ENCODE measurements around the gene ZNF518A. TPM values are rescaled to one million over a fixed set of nuclear protein-coding genes. Genes with fewer than 3 reads are reported as not detected.

The ZNF518A gene
- total and polyA plus RNA-seq, 9 of the 15 experiments (the other 6 are each of a cell fraction or from before 2014, with no cell fraction given) = 6.3 to 30.0 (median 17.4) TPM

DNA sequence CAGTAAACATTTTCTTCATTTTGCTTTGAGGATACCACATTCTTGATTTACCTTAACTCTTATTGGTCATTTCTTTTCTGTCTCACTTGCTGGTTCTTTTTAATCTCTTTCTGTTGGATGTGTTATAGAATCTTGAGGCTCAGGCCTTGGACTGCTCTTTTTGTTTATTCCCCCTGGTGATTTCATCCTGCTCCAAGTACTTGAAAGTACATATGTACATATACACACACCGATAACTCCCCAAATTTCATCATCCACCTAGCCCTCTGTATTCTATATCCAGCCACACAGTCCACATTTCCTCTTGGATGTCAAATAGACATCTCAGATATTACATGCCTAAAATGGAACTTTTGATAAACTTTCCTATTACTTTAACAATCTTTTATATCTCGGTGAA is 7.5 kb downstream of the ZNF518A start:
- TF ChIP-seq, protein P1, sequence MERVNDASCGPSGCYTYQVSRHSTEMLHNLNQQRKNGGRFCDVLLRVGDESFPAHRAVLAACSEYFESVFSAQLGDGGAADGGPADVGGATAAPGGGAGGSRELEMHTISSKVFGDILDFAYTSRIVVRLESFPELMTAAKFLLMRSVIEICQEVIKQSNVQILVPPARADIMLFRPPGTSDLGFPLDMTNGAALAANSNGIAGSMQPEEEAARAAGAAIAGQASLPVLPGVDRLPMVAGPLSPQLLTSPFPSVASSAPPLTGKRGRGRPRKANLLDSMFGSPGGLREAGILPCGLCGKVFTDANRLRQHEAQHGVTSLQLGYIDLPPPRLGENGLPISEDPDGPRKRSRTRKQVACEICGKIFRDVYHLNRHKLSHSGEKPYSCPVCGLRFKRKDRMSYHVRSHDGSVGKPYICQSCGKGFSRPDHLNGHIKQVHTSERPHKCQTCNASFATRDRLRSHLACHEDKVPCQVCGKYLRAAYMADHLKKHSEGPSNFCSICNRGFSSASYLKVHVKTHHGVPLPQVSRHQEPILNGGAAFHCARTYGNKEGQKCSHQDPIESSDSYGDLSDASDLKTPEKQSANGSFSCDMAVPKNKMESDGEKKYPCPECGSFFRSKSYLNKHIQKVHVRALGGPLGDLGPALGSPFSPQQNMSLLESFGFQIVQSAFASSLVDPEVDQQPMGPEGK (CRISPR knock-in tag; IDR thresholded peaks at IDR 0.05; ENCODE audit: borderline replicate concordance) = no peak
- TF ChIP-seq, protein P2, sequence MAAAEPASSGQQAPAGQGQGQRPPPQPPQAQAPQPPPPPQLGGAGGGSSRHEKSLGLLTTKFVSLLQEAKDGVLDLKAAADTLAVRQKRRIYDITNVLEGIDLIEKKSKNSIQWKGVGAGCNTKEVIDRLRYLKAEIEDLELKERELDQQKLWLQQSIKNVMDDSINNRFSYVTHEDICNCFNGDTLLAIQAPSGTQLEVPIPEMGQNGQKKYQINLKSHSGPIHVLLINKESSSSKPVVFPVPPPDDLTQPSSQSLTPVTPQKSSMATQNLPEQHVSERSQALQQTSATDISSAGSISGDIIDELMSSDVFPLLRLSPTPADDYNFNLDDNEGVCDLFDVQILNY (CRISPR knock-in tag; IDR thresholded peaks at IDR 0.05) = no peak
- no peak for TF ChIP-seq ZNF785 (CRISPR knock-in tag; IDR thresholded peaks at IDR 0.05)
- TF ChIP-seq, protein P3, sequence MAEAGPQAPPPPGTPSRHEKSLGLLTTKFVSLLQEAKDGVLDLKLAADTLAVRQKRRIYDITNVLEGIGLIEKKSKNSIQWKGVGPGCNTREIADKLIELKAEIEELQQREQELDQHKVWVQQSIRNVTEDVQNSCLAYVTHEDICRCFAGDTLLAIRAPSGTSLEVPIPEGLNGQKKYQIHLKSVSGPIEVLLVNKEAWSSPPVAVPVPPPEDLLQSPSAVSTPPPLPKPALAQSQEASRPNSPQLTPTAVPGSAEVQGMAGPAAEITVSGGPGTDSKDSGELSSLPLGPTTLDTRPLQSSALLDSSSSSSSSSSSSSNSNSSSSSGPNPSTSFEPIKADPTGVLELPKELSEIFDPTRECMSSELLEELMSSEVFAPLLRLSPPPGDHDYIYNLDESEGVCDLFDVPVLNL (CRISPR knock-in tag; IDR thresholded peaks at IDR 0.05; ENCODE audit: low read depth) = no peak
- TF ChIP-seq CREB1 (IDR thresholded peaks at IDR 0.05) = no peak
- TF ChIP-seq CREB1 (CRISPR knock-in tag; IDR thresholded peaks at IDR 0.05) = no peak
- in situ Hi-C loops (cut with MboI) = no loop called here

More for the DNA sequence above, 7.5 kb downstream of the ZNF518A start:
- no peaks in the 10 kb centered on the region; a peak in 1 of 5 replicates for H3K4me1 ChIP-seq (replicated peaks in 1 of 2; ENCODE audit: control insufficient read depth in 2 of 2, insufficient read depth in 2 of 2, low read length in 2 of 2)
- BruUV-seq (replicated peaks) = no TSS peak
- no peaks in the 10 kb centered on the region for H3K9me1 ChIP-seq (ENCODE audit: control insufficient read depth, insufficient read depth, low read length)
- no peaks in the 10 kb centered on the region; the same call in 1 of the 2 replicates for H4K20me1 ChIP-seq (replicated peaks; ENCODE audit: control insufficient read depth, insufficient read depth, low read length)
- no peaks in the 10 kb centered on the region for H3K9me3 ChIP-seq (replicated peaks; ENCODE audit: control insufficient read depth, insufficient read depth, low read depth, low read length)
- ChIA-PET POLR2A (interaction anchor here (2.2 kb wide), 1 partner anchor 8 kb away, joined by 8 read pairs; the partner anchor contains the start of gene ZNF518A), CTCF (ENCODE audit: low intra/inter-chr PET ratio) (no interaction called here)
- 89% methylated on average over 2 of the region's 2 CpGs for WGBS (ENCODE audit: insufficient coverage, low coverage, missing lambda C conversion rate)
- ATAC-seq (no peak), DNase-seq (ENCODE audit: extremely low read depth in 1 of 4, low spot score in 3 of 4) (no peak), FAIRE-seq (no peak)
- H3K27ac ChIP-seq (ENCODE audit: extremely low read depth, low read depth, low read length) = no peak overlapping the region
- no peak overlapping the region for H3K4me2 ChIP-seq (ENCODE audit: insufficient read depth, low read length)
- no peak overlapping the region for H3K9ac ChIP-seq (ENCODE audit: insufficient read depth in 1 of 2, low read depth in 2 of 2, low read length in 2 of 2)
- no peak overlapping the region for H3K4me3 ChIP-seq
- H3K36me3 ChIP-seq (ENCODE audit: control insufficient read depth, insufficient read depth, low read length) = peaks cover 84% of the 10 kb centered on the region
- H2AFZ ChIP-seq (ENCODE audit: low read depth, low read length) = no peak overlapping the region
- intact Hi-C loops (cut with micrococcal nuclease) = no loop called here
- H3K79me2 ChIP-seq (ENCODE audit: control insufficient read depth, insufficient read depth, low read length) = peaks cover 44% of the 10 kb centered on the region
- no peaks in the 10 kb centered on the region for H3K27me3 ChIP-seq (ENCODE audit: control insufficient read depth in 2 of 2, insufficient read depth in 2 of 2, low read length in 2 of 2)
